ENCODE measurements around the gene ITPKB. TPM values are rescaled to one million over a fixed set of nuclear protein-coding genes. Genes with fewer than 3 reads are reported as not detected.

The ITPKB gene
- total and polyA plus RNA-seq, 7 donors, result 1.4 to 80.9 (median 52.4) TPM

- no peaks in the 10 kb centered on the region for H3K36me3 ChIP-seq
- 59 to 76% methylated on average over 11 of the region's 11 CpGs for WGBS, 2 donors
- no peak overlapping the region for H3K4me3 ChIP-seq
- intact Hi-C loops (cut with DNase I), result no loop called here
- no peak for DNase-seq
- H3K27me3 ChIP-seq, result no peaks in the 10 kb centered on the region
- H3K4me1 ChIP-seq, result peaks cover 0 to 85% (median 66%) of the 10 kb centered on the region in 4 donors
- TF ChIP-seq POLR2AphosphoS5 (IDR thresholded peaks at IDR 0.05), result no peak
- TF ChIP-seq EP300 (IDR thresholded peaks at IDR 0.05), result no peak
- TF ChIP-seq CTCF (IDR thresholded peaks at IDR 0.05), result no peak
- no peak for TF ChIP-seq POLR2A (IDR thresholded peaks at IDR 0.05)
- H3K27ac ChIP-seq, result peak overlapping the region in 2 of 4 donors; percentile 18 to 62
- no peaks in the 10 kb centered on the region for H3K9me3 ChIP-seq
Measured at GRCh38 chr1:226717256-226717909, 21.7 kb downstream of the ITPKB start.

- H3K9me3 ChIP-seq, result no peaks in the 10 kb centered on the region
- no peaks in the 10 kb centered on the region for H3K27me3 ChIP-seq
- WGBS, 2 donors, result 76 to 87% methylated on average over 3 of the region's 3 CpGs
- intact Hi-C loops (cut with DNase I), result no loop called here
- peak overlapping the region in 1 of 4 donors; percentile 62 for H3K27ac ChIP-seq
- no peaks in the 10 kb centered on the region for H3K36me3 ChIP-seq
- no peak for TF ChIP-seq POLR2A (IDR thresholded peaks at IDR 0.05)
- TF ChIP-seq CTCF (IDR thresholded peaks at IDR 0.05), result no peak
- no peak for TF ChIP-seq POLR2AphosphoS5 (IDR thresholded peaks at IDR 0.05)
- no peak for TF ChIP-seq EP300 (IDR thresholded peaks at IDR 0.05)
- H3K4me1 ChIP-seq, result peaks cover 0 to 88% (median 69%) of the 10 kb centered on the region in 4 donors
- H3K4me3 ChIP-seq, result no peak overlapping the region
- no peak for DNase-seq
Measured at GRCh38 chr1:226716577-226716976, 22.5 kb downstream of the ITPKB start.

GRCh38 chr1:226714148-226714547 lies 24.9 kb downstream of the ITPKB start:
- no peak for DNase-seq
- no peaks in the 10 kb centered on the region for H3K36me3 ChIP-seq
- H3K4me1 ChIP-seq, result peaks cover 0 to 98% (median 75%) of the 10 kb centered on the region in 4 donors
- H3K9me3 ChIP-seq, result no peaks in the 10 kb centered on the region
- intact Hi-C loops (cut with DNase I), result no loop called here
- H3K27me3 ChIP-seq, result no peaks in the 10 kb centered on the region
- peak overlapping the region in 1 of 4 donors; percentile 57 for H3K27ac ChIP-seq
- H3K4me3 ChIP-seq, result no peak overlapping the region
- TF ChIP-seq CTCF (IDR thresholded peaks at IDR 0.05), result no peak
- no peak for TF ChIP-seq POLR2A (IDR thresholded peaks at IDR 0.05)
- no peak for TF ChIP-seq POLR2AphosphoS5 (IDR thresholded peaks at IDR 0.05)
- no peak for TF ChIP-seq EP300 (IDR thresholded peaks at IDR 0.05)

- Histone ChIP-seq H3K36me3 (no peaks in the 10 kb centered on the region), H3K4me3 (no peak overlapping the region), H3K27me3 (no peaks in the 10 kb centered on the region), H3K4me1 (peaks cover 0 to 97% (median 78%) of the 10 kb centered on the region in 4 donors), H3K27ac (peak overlapping the region in 1 of 4 donors; percentile 57), H3K9me3 (no peaks in the 10 kb centered on the region)
- 61 to 86% methylated on average over 19 of the region's 19 CpGs for WGBS, 2 donors
- TF ChIP-seq POLR2A (IDR thresholded peaks at IDR 0.05) (no peak), EP300 (IDR thresholded peaks at IDR 0.05) (no peak), POLR2AphosphoS5 (IDR thresholded peaks at IDR 0.05) (no peak), CTCF (IDR thresholded peaks at IDR 0.05) (no peak)
- DNase-seq, result no peak
- intact Hi-C loops (cut with DNase I), result no loop called here
Measured at GRCh38 chr1:226712742-226713419, 26.2 kb downstream of the ITPKB start.
